CD4-positive, alpha-beta T cell treated with Interleukin-21 for 1 hour (primary cell): ENCODE results near the gene MACO1.

Experiments used
- DNase-seq: peaks from one replicate; pipeline ENCODE4 v3.0.0-alpha.2; 2020

The MACO1 gene

DNA sequence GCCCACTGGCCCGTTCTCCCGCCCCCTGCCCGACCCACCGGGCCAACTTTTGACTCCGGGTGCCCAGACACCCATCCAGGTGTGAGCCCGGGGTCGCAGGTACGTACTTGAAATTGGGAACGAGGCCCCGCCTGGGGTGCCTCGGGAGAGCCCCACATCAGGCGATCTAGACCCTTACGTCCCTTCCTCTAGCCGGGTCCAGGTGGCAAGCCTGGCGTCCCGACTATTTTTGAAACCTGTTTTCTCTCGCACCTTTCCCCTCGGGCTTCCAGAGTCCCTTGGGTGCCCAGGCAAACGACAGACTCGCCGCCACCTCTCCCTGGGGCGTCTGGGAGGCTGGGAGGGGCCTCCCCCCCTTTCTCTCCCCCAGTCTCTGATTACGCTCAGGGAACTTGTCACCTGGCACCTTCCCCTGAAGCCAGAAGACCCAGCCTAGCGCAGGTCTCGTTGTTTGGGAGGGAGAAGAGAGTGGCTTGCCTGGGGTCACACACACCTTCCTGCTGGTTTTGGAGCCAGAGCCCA lies 113.6 kb downstream of the MACO1 start:
- no peak for DNase-seq

DNA sequence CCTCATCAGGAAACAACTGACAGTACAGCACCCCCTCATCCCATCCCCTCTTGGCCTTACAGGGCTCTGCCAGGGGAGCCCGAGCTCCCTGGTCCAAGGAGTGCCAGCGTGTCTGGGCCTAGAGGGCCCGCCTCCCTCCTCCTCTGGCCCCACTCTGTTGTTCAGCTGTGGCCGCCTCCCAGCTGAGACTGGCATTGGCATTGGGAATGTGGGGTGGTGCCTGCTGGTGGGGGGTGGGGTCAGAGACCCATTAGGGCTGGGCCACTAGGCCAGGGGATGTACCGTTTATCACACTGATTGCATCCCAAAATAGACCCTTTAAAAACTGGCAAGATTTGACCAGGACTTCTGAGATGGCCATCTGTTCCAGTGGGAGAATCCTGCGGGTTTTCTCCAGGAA lies 114.1 kb downstream of the MACO1 start:
- DNase-seq: no peak

DNA sequence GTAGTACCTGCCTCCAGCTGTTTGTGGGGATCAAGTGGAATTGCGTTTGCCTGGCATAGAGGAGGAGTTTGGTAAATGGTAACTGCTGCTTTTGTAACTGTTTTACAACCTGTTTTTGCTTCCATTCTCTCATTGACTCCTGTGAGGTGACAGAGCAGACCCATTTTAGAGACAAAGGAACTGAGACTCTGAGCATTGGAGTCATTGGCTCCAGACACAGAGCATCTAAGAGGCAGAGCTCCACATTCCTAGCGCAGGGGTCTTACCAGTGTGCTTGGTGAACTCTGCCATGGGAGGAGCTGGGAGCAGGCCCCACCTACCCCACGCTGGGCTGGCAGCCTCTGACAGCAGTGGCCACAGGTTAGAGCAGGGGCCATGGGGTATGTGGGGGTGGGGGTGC lies 115.1 kb downstream of the MACO1 start:
- no peak for DNase-seq

DNA sequence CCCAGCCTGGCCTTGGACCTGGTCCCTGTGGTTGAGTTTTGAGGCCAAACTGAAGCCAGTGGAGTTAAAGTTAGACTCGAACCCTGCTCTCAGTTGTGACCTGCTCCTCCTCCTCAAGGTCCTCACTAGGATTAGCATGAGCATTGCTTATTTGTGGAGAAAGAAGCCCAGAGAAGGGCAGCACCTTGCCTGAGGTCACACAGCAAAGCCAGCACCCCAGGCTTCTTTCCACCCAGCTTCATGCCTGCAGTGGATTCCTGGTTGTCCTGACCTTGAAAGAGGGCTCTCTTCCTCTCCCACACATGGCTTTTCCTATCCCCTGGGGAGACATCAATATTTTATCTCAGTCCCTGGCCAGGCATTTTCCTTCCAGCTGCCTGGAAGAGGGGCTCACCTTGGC lies 115.5 kb downstream of the MACO1 start:
- no peak for DNase-seq

DNA sequence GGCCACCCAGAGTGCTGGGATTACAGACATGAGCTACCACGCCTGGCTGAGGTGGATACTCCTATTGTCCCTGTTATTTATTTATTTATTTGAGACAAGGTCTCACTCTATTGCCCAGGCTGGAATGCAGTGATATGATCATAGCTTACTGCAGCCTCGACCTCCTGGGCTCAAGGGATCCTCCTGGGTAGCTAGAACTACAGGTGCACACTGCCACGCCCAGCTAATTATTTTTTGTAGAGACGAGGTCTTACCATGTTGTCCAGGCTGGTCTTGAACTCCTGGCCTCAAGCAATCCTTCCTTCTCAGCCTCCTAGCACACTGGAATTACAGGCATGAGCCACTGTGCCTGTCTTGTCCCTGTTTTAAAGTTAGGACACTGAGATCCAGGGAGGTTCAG lies 117.9 kb downstream of the MACO1 start:
- DNase-seq: no peak

DNA sequence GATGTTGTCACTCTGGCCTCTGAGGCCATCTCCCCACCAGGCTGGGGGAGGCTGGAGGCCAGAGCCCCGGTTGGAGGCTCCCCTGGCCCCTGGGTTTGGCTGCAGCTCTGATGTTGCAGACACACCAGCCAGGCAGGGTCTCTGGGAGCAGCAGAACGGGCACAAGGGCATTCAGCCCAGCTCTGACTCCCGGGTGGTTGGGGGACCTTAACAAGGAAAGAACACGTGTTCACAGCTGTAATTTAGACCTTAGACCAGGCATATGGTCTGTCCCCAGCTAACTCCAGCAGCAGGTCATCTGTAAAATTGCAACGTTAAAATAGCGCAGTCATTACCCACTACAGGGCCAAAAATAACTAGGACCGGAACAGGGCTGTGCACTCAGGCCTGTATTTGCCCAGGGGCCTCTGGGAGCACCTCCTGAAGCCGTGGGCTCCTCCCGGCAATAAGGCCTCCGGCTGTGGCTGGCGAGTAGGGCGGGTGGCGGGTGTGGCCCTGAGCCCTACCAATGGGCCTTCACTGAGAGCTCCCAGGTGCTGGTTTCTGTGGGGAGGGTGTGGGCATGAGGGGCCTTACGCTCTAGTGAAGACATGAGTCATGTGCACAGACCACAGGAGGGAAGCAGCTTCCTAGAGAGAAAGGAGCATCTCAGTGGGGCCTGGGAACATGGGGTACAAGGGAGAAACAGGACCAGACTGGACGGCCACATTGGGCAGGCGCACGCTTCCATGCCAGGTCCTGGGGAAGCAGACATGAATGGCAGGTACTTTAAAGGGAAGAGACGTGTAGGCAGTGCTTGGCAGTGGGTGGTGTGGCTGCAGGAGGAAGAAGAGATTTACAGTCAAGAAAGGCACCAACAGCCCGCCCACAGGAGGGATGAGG lies 118.8 kb downstream of the MACO1 start:
- DNase-seq: peak; percentile 72
